Endothelial cell of hepatic sinusoid (primary cell): ENCODE results near the gene CD163.
"Not testable (repeated sequence)": the region's sequence is repeated elsewhere in the genome, so short reads cannot be mapped to it uniquely, and the experiment has no call there.

Experiments
- in situ Hi-C: cut with HindIII; loops from 2 replicates; pipeline ENCODE4 v1.10.0; 2017; ENCODE audit warnings: low sequenced_read_pairs

CD163 gene

GRCh38 chr12:7451756-7452155, 51.8 kb downstream of the CD163 start:
- in situ Hi-C loops: no loop called here

- in situ Hi-C loops: no loop called here
These were observed 52.9 kb downstream of the CD163 start for GRCh38 chr12:7450667-7451066.

- in situ Hi-C loops: no loop called here
These were observed 55.5 kb downstream of the CD163 start for GRCh38 chr12:7448099-7448498.

- in situ Hi-C loops: no loop called here
These were observed 59.0 kb downstream of the CD163 start for GRCh38 chr12:7444537-7444936.

GRCh38 chr12:7444076-7444475, 59.5 kb downstream of the CD163 start, which contains the start of gene CD163L1:
Gene CD163L1, minus strand, starts transcription at chr12:7444153. Its CDS starts 26 bp downstream, at chr12:7444127.
- in situ Hi-C loops: no loop called here

- in situ Hi-C loops: no loop called here
These were observed 62.4 kb downstream of the CD163 start for GRCh38 chr12:7441216-7441615.

- in situ Hi-C loops: no loop called here
These were observed 63.7 kb downstream of the CD163 start for GRCh38 chr12:7439579-7440505.

- in situ Hi-C loops: not testable (repeated sequence)
These were observed 65.1 kb downstream of the CD163 start for GRCh38 chr12:7438291-7438995.

GRCh38 chr12:7437494-7437893, 66.1 kb downstream of the CD163 start:
- in situ Hi-C loops: not testable (repeated sequence)

GRCh38 chr12:7434670-7435069, 68.9 kb downstream of the CD163 start:
- in situ Hi-C loops: no loop called here

GRCh38 chr12:7433276-7433822, 70.2 kb downstream of the CD163 start:
- in situ Hi-C loops: no loop called here

- in situ Hi-C loops: no loop called here
These were observed 71.4 kb downstream of the CD163 start for GRCh38 chr12:7431993-7432685.
